ENCODE results near the gene ACSS2. TPM values are rescaled to one million over a fixed set of nuclear protein-coding genes. Genes with fewer than 3 reads are reported as not detected.

Gene ACSS2
- total and polyA plus RNA-seq, 10 of the 15 experiments (the other 5 are each of a cell fraction or from before 2014, with no cell fraction given), result 2.8 to 37.2 (median 24.2) TPM

GRCh38 chr20:34967421-34967820 is 91.0 kb downstream of the ACSS2 start (continued):
- TF ChIP-seq MLLT1 (IDR thresholded peaks at IDR 0.05) (no peak), BACH1 (IDR thresholded peaks at IDR 0.05; ENCODE audit: borderline replicate concordance) (no peak), EP300 (IDR thresholded peaks at IDR 0.05; ENCODE audit: borderline replicate concordance in 1 of 2, control insufficient read depth in 1 of 2, low read depth in 2 of 2, low read length in 2 of 2) (no peak), BRCA1 (IDR thresholded peaks at IDR 0.05; ENCODE audit: low read depth, low read length) (no peak)

- ATAC-seq (no peak), DNase-seq (ENCODE audit: low read depth, low spot score) (no peak), FAIRE-seq (no peak)
- ChIA-PET RAD21 (ENCODE audit: unreplicated experiment) (no interaction called here), POLR2A (no interaction called here), CTCF (interaction anchor here (2.4 kb wide), 1 partner anchor 93 kb away, joined by 8 read pairs; the partner anchor contains the start of gene ACSS2), SMC1A (ENCODE audit: uncharacterized antibody, unreplicated experiment) (no interaction called here)
- no peaks in the 10 kb centered on the region for H3K4me1 ChIP-seq (ENCODE audit: control insufficient read depth, insufficient read depth, low read length)
- no peak overlapping the region for H3K4me2 ChIP-seq (ENCODE audit: control insufficient read depth, insufficient read depth)
- H3K4me3 ChIP-seq, result no peak overlapping the region
- in situ Hi-C loops (cut with MboI) (no loop called here), intact Hi-C loops (cut with micrococcal nuclease; ENCODE audit: unreplicated experiment) (no loop called here)
- H3K36me3 ChIP-seq (ENCODE audit: control insufficient read depth in 2 of 2, insufficient read depth in 2 of 2, low read length in 1 of 2), result no peaks in the 10 kb centered on the region
- H3K27ac ChIP-seq (ENCODE audit: control insufficient read depth, insufficient read depth), result no peak overlapping the region
- H3K9me3 ChIP-seq (replicated peaks; ENCODE audit: control insufficient read depth, insufficient read depth, low read length), result no peaks in the 10 kb centered on the region
- no TSS peak for BruUV-seq (replicated peaks)
- no peaks in the 10 kb centered on the region for H3K27me3 ChIP-seq (replicated peaks in 1 of 2; ENCODE audit: control insufficient read depth in 2 of 2, insufficient read depth in 2 of 2, low read length in 1 of 2)
- H3K9ac ChIP-seq (ENCODE audit: control insufficient read depth, insufficient read depth, low read length), result no peak overlapping the region
- no peaks in the 10 kb centered on the region for H4K20me1 ChIP-seq (ENCODE audit: control insufficient read depth, insufficient read depth)
- 53% methylated on average over 6 of the region's 7 CpGs for WGBS (ENCODE audit: insufficient coverage, insufficient replicate concordance, low lambda C conversion rate, missing lambda C conversion rate)
- H3K79me2 ChIP-seq (ENCODE audit: control insufficient read depth, insufficient read depth, low read length), result no peaks in the 10 kb centered on the region
- H2AFZ ChIP-seq (ENCODE audit: control insufficient read depth, low read depth, low read length), result no peak overlapping the region
- TF ChIP-seq USF2 (IDR thresholded peaks at IDR 0.05; ENCODE audit: borderline replicate concordance, low read depth, low read length) (no peak), E4F1 (IDR thresholded peaks at IDR 0.05; ENCODE audit: borderline replicate concordance, partially characterized antibody) (no peak), ZSCAN29 (IDR thresholded peaks at IDR 0.05) (no peak), CBX5 (IDR thresholded peaks at IDR 0.05; ENCODE audit: low read depth) (no peak), BCL11A (IDR thresholded peaks at IDR 0.05; ENCODE audit: low read depth, low read length) (no peak), BRCA1 (IDR thresholded peaks at IDR 0.05; ENCODE audit: low read depth, low read length) (no peak), SUPT20H (IDR thresholded peaks at IDR 0.05; ENCODE audit: borderline replicate concordance, control insufficient read depth, low read depth, low read length) (no peak), ZNF274 (IDR thresholded peaks at IDR 0.05; ENCODE audit: insufficient read depth, insufficient read length) (no peak), EZH2 (IDR thresholded peaks at IDR 0.05; ENCODE audit: borderline replicate concordance, control insufficient read depth, low read depth, low read length) (no peak), HDAC6 (IDR thresholded peaks at IDR 0.05; ENCODE audit: unreplicated experiment) (no peak), SMAD1 (IDR thresholded peaks at IDR 0.05; ENCODE audit: low read depth, partially characterized antibody) (no peak), EP300 (IDR thresholded peaks at IDR 0.05; ENCODE audit: borderline replicate concordance in 1 of 2, control insufficient read depth in 1 of 2, low read depth in 2 of 2, low read length in 2 of 2) (no peak), CREB1 (IDR thresholded peaks at IDR 0.05; ENCODE audit: low read depth) (no peak), TCF3 (IDR thresholded peaks at IDR 0.05; ENCODE audit: borderline replicate concordance, insufficient read depth, low read depth, low read length) (no peak), NRF1 (conservative IDR thresholded peaks at IDR 0.05; ENCODE audit: low read depth, low read length) (no peak)
Observed at GRCh38 chr20:34968042-34968775, 91.8 kb downstream of the ACSS2 start.

Measured in GM12878 (cell line).